HG03045 (cell line): ENCODE results near the gene SLC34A3.
"Not testable (repeated sequence)": the region's sequence is repeated elsewhere in the genome, so short reads cannot be mapped to it uniquely, and the experiment has no call there.

Source experiments
- ATAC-seq: cut with Tn5 transposase; IDR thresholded peaks from one replicate; pipeline ENCODE4 v1.9.1; 2021; ENCODE audit warnings: mild to moderate bottlenecking, moderate library complexity; ENCODE audit not compliant: unreplicated experiment

SLC34A3 gene

DNA sequence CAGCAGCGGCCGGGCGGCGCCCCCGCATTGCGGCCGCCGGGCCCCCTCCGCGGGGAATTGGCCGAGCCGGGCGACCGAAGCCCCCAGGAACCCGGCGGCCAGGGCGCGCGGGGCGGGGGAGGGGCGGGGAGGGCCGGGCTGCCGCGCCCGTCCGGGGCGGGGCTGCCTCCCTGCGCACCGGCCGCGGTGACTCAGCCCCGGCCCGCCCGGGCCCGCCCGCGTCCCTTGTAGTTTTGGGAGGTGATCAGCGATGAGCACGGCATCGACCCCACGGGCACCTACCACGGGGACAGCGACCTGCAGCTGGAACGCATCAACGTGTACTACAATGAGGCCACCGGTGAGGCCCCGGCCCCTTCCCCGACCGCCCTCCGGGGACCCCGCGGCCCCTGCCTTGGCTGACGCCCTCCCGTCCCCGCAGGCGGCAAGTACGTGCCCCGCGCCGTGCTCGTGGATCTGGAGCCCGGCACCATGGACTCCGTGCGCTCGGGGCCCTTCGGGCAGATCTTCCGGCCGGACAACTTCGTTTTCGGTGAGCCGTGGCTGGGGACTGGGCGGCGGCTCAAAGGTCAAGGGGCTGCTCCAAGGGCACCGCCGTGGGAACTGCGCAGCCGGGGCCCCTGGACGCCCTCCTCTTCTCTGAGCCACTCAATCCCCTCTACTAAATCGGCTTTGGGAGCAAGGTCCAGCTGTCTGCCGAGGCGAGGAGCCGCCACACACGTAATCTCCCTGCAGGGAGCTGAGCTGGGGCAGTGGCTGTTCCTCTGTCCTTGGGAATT lies 11.0 kb downstream of the SLC34A3 start:
- peak; percentile 5 for ATAC-seq

DNA sequence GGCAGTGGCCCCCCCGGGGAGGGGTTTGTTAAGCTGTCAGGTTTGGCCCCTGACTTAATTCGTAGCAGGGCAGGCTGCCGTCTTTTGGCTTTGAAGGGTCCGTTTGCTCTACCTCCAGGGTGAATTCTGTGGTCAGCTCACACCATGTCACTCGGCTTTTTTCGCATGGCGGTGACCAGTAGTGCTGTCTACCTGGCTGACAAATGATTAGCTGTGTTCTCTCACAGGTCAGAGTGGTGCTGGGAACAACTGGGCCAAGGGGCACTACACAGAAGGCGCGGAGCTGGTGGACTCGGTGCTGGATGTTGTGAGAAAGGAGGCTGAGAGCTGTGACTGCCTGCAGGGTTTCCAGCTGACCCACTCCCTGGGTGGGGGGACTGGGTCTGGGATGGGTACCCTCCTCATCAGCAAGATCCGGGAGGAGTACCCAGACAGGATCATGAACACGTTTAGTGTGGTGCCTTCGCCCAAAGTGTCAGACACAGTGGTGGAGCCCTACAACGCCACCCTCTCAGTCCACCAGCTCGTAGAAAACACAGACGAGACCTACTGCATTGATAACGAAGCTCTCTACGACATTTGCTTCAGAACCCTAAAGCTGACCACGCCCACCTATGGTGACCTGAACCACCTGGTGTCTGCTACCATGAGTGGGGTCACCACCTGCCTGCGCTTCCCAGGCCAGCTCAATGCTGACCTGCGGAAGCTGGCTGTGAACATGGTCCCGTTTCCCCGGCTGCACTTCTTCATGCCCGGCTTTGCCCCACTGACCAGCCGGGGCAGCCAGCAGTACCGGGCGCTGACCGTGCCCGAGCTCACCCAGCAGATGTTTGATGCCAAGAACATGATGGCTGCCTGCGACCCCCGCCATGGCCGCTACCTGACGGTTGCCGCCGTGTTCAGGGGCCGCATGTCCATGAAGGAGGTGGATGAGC lies 11.8 kb downstream of the SLC34A3 start:
- no peak for ATAC-seq

DNA sequence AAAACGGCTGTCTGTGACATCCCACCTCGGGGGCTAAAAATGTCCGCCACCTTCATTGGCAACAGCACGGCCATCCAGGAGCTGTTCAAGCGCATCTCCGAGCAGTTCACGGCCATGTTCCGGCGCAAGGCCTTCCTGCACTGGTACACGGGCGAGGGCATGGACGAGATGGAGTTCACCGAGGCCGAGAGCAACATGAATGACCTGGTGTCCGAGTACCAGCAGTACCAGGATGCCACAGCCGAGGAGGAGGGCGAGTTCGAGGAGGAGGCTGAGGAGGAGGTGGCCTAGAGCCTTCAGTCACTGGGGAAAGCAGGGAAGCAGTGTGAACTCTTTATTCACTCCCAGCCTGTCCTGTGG lies 12.5 kb downstream of the SLC34A3 start:
- not testable (repeated sequence) for ATAC-seq

DNA sequence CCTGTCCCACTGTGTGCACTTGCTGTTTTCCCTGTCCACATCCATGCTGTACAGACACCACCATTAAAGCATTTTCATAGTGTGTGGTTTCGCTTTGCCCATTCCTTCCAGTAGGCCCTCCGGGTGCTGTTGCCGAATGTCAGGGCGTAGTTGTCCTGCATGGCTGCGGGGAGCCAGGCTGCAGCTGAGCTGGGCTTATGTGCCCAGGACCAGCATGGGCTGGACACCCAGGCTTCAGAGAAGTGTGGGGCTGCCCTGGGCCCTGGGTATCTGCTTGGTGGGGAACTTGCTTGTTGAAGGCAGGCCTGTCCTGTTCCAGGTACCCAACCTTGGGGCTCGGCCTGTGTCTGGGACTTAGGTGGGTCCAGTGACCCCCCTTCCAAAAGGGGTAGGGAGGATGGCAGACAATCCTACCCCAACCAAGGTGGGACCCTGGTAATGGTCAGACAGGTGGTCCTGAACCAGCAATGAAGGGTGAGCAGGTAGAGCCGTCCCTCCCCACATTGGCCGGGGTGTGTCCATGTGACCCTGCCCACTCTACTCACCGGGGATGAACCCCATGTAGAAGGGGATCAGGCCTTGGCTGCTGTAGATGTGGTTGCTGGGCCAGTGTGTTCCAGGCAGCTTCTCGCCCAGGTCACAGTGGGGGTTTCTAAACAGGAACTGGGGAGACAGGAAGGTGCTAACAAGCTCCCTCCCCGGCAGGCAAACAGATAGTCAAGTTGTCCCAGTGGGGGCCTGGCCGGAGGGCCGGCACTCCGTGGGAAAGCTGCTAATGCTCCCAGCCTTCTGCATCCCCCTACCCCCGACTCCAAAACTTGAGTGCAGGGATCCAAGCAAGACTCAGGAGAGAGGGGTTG lies 13.2 kb downstream of the SLC34A3 start:
- ATAC-seq, result no peak

DNA sequence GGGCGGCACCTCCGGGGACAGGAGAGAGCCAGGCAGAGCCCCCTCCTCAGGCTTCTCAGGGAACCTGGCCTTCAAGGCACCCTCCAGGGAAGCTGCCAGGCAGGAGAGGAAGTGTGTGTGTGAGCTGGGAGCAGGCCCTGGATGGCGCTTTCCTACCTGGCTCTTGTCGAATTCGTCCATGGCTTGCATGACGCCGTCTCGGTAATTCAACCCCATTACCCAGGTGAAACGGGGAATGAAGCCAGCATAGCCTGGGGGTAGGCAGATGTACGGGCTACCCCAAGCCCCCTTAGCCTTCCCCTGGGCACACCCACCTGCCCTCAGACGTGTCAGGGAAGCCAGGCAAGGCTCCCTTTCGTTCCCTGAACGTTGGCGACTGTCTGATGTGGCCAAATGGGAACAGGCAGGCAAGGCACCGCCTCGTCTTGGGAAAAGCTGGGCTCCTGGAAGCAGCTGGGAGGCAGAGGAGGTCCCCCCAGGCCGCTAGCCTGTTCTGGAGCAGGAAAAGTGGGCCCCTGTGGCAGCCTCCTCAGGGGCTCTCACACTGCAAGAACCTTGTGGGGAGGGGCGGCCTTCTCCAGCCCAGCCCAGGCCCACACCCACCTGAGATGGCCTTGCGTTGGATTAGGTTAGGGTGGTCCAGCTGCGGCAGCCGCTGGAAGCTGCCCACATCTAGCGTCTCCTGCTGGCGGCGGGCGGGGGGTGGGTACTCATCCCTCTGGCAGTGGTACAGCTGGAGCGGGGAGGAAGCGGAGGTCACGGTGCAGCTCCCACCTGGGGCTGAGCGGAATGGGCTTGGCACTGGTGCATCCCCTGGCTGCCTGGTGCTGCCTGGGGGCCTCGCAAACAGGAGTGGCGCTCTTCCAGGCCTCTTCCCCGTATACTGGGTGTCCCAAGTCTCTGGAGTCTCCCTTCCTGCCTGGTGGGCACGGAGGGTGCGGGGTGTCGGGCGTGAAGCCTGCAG lies 14.1 kb downstream of the SLC34A3 start:
- ATAC-seq, result no peak

DNA sequence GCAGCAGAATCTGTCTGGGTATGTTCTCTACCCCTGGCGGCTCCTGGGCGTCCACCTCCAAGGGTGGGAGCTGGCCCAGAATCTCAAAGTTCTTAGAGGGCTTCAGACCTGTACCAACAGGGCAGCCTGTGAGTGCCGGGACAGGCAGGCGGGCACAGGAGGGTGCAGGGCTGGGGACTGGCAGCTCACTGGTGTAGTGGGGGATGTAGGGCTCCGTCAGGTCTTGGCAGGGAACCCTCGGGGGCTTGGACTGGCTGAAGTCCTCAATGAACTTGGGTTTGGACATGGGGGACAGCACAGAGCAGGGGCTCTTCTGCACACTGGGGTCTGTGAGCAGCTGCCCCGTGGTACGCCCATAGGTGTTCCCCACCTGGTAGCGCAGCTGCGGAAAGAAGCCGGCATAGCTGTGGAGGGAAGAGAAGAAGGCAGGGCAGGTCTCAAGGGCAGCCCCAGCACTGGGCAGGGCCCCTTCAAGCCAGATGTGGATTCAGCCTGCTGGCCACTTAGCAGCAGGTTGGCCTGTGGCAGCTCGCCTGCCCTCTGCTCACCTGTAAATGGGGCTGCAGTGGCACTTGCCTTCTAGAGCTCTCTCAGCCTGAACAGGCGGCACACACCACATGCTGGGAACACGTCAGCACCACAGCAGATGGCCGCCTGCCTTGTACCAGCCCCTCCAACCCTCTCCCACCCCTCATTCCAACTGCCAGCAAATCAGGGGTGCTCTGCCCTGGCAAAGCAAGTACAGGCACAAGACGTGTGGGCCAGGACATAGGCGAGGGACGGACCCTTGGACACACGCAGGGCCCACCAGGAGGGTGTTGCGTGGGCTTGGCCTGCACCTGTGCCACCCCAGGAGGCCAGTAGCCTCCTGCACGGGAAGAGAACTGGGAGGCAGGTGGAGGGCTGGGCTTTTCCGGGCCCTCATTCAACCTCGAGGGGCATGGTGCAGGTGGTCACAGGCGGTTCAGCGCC lies 15.0 kb downstream of the SLC34A3 start:
- ATAC-seq, result no peak

DNA sequence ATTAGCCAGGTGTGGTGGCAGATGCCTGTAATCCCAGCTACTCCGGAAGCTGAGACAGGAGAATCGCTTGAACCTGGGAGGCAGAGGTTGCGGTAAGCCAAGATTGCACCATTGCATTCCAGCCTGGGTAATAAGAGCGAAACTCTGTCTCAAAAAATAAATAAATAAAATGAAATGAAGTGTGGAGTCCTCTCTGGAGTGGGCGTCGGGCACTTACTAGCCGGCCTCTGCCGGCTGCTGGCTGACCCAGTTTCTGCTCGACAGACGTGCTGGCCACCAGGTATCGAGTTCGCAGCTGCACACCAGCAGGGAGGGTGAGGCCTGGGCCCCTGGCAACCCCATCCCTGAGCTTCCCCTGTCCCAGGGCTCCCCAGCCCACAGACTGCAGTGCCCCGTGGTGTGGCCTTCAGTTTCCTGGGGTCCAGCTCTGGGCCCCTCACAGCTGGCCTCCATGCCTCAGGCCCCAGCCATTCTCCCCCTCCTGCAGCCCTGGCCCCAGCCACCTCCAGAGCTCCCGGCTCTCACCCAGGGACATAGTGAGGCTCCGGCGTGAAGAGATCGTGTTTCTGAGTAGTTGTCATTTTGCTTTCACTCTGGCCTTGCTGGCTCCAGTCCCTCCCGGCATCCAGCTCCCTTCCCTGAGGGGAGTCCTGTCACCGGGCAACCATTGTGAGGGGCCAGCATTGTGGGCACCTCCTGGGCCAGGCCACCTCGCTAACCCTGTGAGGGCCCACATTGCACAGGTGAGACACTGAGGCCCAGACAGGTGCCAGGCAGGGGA lies 16.6 kb downstream of the SLC34A3 start:
- no peak for ATAC-seq

DNA sequence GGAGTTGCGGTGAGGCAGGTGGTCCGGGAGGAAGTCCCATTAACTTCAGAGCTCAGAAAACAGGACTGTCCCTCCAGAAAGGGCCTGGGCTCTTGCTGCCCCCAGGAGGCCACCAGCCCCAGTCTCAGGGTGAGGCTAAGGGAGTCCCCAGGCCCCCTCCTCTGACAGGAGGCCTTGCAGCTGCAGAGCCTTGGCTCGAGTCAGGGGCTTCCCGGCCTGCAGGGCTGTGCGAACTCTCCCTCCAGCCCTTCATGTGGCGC lies 17.1 kb downstream of the SLC34A3 start:
- ATAC-seq, result no peak

DNA sequence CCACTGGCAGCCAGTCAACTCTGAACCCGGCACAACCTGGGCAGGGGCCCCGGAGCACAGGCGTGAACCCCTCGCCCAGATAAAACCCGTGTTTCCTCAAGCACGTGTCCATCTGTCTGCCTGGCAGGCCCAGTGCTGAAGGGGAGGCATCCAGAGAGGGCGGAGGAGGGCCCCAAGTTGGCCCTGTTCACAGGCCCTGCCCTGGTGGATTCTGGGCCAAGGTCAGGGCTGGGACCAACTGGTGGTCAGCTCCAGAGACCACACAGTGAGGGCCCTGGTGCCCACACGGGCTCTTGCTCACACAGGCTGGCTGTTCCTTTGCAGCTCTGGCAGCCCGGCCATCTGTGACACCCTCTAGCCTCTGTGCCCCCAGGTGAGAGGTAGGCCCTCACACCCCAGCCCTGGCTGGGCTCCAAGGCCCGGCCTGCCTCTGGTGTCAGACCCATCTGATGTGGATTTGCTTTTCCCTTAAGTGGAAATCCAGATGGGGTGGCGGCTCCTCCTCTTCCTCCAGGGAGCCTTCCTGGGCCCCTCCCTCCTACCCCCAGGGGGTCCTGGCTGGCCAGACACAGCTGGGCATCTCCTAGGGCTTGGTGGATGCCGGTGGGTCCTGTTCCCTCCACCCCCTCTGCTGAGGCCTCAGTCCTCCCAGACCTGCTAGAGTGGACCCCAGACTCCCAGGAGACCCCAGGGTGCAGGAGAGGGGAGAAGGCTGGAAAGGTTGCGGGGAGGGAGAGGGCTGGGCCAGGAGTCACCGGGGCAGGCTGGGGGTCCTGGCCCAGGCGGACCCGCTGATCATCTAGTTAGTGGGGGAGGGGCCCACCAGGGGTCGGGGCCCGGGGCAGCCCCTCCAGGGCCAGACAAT lies 19.9 kb downstream of the SLC34A3 start:
- ATAC-seq, result no peak

DNA sequence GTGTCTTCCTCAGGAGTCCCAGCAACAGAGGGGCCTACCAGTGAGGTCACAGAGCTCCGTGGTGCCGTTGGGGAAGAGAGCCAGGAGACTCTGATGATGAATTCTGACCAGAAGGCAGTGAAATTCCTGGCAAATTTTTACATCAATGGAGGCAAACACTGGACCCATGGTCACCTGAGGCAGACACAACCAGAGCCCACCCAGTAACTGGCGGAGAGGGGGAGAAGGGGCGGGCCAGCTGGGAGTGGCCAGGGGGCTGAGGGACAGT lies 20.4 kb downstream of the SLC34A3 start, which contains the start of gene STPG3:
Gene STPG3 (plus strand): TSS at position 93 of the 268 bp plus-strand sequence. CDS start 1 bp downstream, at position 94.
- no peak for ATAC-seq

DNA sequence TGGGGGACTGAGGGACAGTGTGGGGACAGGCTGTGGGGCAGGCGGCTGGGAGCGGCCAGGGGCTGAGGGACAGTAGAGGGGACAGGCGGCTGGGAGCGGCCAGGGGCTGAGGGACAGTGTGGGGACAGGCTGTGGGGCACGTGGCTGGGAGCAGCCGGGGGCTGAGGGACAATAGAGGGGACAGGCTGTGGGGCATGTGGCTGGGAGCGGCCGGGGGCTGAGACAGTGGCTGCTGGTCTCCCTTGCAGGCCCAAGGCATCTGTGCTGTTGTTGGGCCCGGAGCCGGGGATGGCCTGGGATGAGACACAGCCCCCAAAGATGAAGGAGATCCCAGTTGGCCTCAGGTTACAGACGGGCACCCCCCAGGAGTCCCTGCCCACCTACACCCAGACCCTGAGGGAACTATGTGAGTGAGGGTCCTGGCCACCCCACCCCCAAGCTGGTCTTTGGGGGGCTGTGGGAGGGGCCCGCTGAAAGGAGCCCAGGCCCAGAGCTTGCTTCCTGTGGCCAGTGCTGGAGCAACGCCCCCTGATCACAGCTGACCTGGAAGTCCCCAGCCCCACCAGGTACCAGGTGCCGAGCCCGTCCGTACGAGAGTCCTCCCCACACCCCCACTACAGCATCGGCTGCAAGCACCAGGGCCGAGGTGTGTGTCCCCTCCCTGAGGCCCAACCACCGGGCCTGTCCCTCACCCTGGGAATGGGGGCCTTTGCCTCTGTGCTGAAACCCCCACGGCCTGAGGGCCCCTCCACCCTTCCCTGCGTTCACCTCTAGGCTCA lies 21.0 kb downstream of the SLC34A3 start:
- no peak for ATAC-seq

DNA sequence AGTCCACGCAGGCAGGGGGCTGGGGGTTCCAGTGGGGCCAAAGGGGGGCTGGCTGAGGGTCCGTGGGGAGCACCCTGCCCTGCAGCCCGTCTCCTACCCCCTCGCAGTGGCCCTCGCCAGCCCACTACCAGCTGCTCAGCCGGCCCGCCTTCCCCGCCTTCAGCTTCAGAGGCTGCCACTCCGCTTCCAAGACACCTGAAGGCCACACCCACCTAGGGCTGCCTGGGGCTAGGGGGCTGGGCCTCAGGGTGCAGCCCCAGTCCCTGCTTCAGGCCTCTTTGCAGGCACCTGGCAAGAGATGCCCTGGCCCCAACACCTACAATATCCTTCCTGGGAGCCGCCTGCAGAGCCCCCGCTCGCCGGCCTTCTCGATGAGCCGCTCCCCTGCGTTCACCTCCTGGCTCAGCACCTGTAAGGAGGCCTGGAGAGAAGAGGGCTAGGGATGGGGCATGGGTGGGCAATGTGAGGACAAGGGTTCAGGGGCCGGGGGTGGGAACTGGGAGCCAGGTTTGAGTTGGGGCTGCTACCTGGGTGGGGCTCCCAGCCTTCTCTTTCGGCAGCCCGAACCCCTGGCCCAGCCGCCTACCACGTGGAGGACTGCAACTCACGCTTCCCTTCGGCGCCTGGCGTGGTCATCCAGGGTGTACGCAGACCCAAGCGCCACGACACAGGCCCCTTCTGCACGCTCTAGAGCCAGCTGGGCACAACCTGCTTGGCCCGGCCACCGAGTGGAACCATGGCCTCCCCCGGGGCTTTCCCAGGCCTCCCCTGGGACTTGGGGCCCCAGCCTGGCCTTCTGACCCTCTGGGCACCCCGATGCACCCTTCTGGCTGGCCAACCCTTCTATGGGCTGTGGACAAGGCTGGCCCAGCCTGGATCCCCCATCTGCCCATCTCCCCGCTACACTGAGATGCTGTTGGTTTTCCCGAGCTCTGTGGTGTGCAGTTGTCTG lies 22.1 kb downstream of the SLC34A3 start:
- no peak for ATAC-seq

DNA sequence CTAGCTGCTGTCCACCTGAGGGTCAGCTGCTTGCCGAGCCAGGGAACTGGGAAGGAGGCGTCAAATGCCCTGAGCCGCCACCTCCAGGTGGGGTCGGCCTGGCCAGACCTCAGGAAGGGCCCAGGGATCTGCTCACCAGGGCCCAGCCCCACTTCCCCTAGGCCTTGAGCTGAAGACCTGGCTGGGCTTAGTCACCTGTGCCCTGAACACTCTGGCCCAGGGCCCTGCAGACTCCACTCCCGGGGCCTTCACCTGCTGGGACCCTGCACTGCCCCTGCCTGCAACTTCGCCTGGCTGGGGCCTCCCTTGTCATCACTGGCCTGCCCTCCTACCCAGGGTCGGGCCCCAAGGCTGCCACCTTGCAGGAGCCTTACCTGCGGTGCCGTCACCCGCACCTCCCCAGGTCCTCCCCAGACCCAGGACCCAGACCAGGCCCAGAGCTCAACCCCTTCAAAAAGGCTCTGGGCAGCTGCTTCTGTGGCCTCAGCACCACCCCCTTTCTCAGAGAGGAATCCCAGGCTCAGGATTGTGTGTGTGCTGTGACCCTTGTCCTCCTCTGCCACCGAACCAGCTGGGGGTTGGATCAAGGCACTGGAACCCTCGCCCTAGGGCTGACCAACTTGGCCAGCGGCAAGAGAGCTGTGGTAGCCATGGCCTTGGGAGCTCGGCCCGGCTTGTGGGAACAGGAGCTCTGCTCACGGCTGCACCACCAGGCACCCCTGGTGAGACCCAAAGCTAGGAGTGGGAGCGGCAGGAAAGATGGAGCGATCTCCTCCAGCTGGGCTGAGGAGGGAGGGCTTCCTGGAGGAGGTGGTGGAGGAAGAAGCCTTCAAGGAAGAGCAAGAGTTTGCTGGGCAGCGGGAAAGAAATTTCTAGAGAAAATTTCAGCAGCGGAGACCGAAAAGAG lies 23.3 kb downstream of the SLC34A3 start:
- no peak for ATAC-seq

DNA sequence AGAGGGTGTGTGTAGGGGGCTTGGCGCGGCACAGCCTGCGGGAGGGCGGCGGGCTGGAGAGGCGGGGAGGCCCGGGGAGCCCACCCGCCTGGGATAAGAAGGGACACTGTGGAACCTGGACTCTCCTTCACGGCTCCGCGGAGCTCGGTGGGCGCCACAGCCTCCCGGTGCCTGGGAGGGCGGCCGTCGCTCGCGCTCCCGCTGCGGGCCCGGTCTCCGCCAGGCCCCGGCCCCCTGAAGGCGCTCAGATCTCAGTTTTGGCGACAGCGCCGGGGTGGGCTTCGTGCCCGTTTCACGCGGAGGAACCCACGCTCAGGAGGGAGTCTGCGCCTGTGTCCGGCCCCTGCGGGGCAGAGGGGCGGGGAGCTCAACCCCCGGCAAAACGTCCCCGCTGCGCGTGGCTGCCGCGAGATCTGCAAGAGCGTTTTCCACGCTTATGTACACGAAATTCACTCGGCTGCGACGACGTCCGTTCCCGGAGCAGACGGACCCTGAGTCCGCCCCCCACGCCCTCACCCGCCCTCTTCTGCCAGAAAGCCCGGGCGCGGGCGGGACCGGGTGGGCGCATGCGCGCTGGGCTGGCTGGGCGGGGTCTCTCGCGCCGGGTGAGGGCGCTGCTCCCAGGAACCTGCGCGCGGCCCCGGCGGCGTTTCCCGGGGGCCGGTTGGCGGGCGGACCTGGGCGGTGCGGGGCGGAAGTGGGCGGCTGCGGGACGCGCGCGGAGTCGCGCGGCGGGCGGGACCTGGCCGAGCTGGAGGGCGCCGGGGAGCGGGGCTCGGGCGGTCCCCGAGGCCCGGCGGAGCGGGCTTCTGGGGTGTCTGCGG lies 24.1 kb downstream of the SLC34A3 start, which contains the start of gene NELFB:
Gene NELFB (plus strand): TSS at position 704 of the 824 bp plus-strand sequence.
- ATAC-seq, result peak; percentile 75
